IMR-90 (cell line): ENCODE measurements around the gene OR1K1. TPM values are rescaled to one million over a fixed set of nuclear protein-coding genes. Genes with fewer than 3 reads are reported as not detected.
A peak's percentile ranks its signal among the peaks of the same experiment; 100 is the strongest.

Source experiments
- ATAC-seq: fragments of 200-7000 bp; cut with Tn5 transposase; 2 replicates; pipeline ENCODE4 v1.9.1; 2020; ENCODE audit warnings: low read depth, mild to moderate bottlenecking, moderate library complexity
- Bru-seq: library from RNA; stranded (reverse); fragments of 400-500 nt; gene quantifications from one replicate; lab custom pipeline; 2021; lab: Mats Ljungman, UMichigan
- BruChase-seq, 2 experiments: library from RNA; stranded (reverse); fragments of 400-500 nt; gene quantifications; one replicate each; lab custom pipeline; 2021; lab: Mats Ljungman, UMichigan
- BruUV-seq: library from RNA; stranded (reverse); fragments of 400-500 nt; replicated peaks from 2 replicates; lab custom pipeline; 2021; lab: Mats Ljungman, UMichigan
- CTCF ChIA-PET: fragments of 300-600 bp; formaldehyde crosslinking; extraction: SDS; loops from one replicate; lab custom pipeline; 2021; ENCODE audit warnings: antibody characterized with exemption; lab: Yijun Ruan, JAX
- POLR2A ChIA-PET: fragments of 300-600 bp; sonication (Branson Sonifier 250); formaldehyde crosslinking; loops from one replicate; lab custom pipeline; 2022; ENCODE audit warnings: antibody characterized with exemption; ENCODE audit not compliant: unreplicated experiment; lab: Charles Lee
- DNase-seq: peaks from one replicate; pipeline ENCODE4 v3.0.0; 2013
- H2AFZ ChIP-seq: replicated peaks from 2 replicates; pipeline ENCODE3; 2013; ENCODE audit warnings: low read length, mild to moderate bottlenecking; ENCODE audit not compliant: poor library complexity
- H2AK5ac ChIP-seq: 2 replicates; pipeline ENCODE4 v1.6.1; 2013; ENCODE audit warnings: low read depth, low read length, inconsistent platforms
- H2AK9ac ChIP-seq: replicated peaks from 2 replicates; pipeline ENCODE3; 2013; ENCODE audit warnings: mild to moderate bottlenecking, low read depth, low read length, moderate library complexity; ENCODE audit not compliant: poor library complexity
- H2BK120ac ChIP-seq: 2 replicates; pipeline ENCODE4 v1.6.1; 2013; ENCODE audit warnings: low read depth, low read length, inconsistent platforms
- H2BK15ac ChIP-seq: 3 replicates; pipeline ENCODE4 v1.6.1; 2013; ENCODE audit warnings: low read depth, low read length, inconsistent platforms
- H2BK20ac ChIP-seq: 2 replicates; pipeline ENCODE4 v1.6.1; 2013; ENCODE audit warnings: low read depth, mild to moderate bottlenecking, inconsistent platforms, low read length, moderate library complexity
- H2BK5ac ChIP-seq: 2 replicates; pipeline ENCODE4 v1.6.1; 2013; ENCODE audit warnings: mild to moderate bottlenecking, low read depth, low read length, inconsistent platforms; ENCODE audit not compliant: poor library complexity, severe bottlenecking
- H3K14ac ChIP-seq: replicated peaks from 2 replicates; pipeline ENCODE4 v1.6.1; 2013; ENCODE audit warnings: low read depth, low read length, inconsistent platforms
- H3K18ac ChIP-seq: 2 replicates; pipeline ENCODE4 v1.6.1; 2013; ENCODE audit warnings: low read depth, low read length, control low read depth
- H3K23ac ChIP-seq: 2 replicates; pipeline ENCODE4 v1.6.1; 2013; ENCODE audit warnings: low read depth, low read length, inconsistent platforms
- H3K27ac ChIP-seq: 2 replicates; pipeline ENCODE4 v1.5.1; 2013; ENCODE audit warnings: mild to moderate bottlenecking, control low read depth, low read length; ENCODE audit not compliant: insufficient read depth
- H3K27me3 ChIP-seq: 2 replicates; pipeline ENCODE4 v1.6.1; 2013; ENCODE audit warnings: low read length; ENCODE audit not compliant: control insufficient read depth, insufficient read depth
- H3K36me3 ChIP-seq: 2 replicates; pipeline ENCODE4 v1.6.1; 2013; ENCODE audit warnings: low read length, mixed read lengths; ENCODE audit not compliant: control insufficient read depth, insufficient read depth
- H3K4ac ChIP-seq: 2 replicates; pipeline ENCODE4 v1.6.1; 2013; ENCODE audit warnings: low read depth, low read length, inconsistent platforms
- H3K4me1 ChIP-seq: 2 replicates; pipeline ENCODE4 v1.6.1; 2013; ENCODE audit warnings: low read length, mixed read lengths; ENCODE audit not compliant: control insufficient read depth, insufficient read depth
- H3K4me2 ChIP-seq: 2 replicates; pipeline ENCODE4 v1.6.1; 2013; ENCODE audit warnings: low read depth, mild to moderate bottlenecking, control low read depth, low read length, moderate library complexity
- H3K4me3 ChIP-seq: 2 replicates; pipeline ENCODE4 v1.5.1; 2013; ENCODE audit warnings: low read depth, mild to moderate bottlenecking, control low read depth, low read length, moderate library complexity; ENCODE audit not compliant: insufficient read depth
- H3K56ac ChIP-seq: 2 replicates; pipeline ENCODE4 v1.6.1; 2013; ENCODE audit warnings: low read length, inconsistent platforms; ENCODE audit not compliant: insufficient read depth; ENCODE audit errors: extremely low read depth
- H3K79me1 ChIP-seq, 2 experiments: 2 replicates each; pipeline ENCODE4 v1.6.1; 2013; ENCODE audit warnings: low read length in 2 of 2, inconsistent platforms in 1 of 2, low read depth in 1 of 2
- H3K9ac ChIP-seq: 2 replicates; pipeline ENCODE4 v1.6.1; 2013; ENCODE audit warnings: low read depth, low read length, control low read depth
- H3K9me1 ChIP-seq: 2 replicates; pipeline ENCODE4 v1.6.1; 2013; ENCODE audit warnings: low read length, inconsistent platforms; ENCODE audit not compliant: insufficient read depth
- H3K9me3 ChIP-seq: 2 replicates; pipeline ENCODE4 v1.6.1; 2013; ENCODE audit warnings: low read length; ENCODE audit not compliant: control insufficient read depth, insufficient read depth
- H4K20me1 ChIP-seq: 2 replicates; pipeline ENCODE4 v1.6.1; 2013; ENCODE audit warnings: low read length, inconsistent platforms; ENCODE audit not compliant: insufficient read depth
- H4K5ac ChIP-seq: 2 replicates; pipeline ENCODE4 v1.6.1; 2013; ENCODE audit warnings: mild to moderate bottlenecking, low read depth, low read length, control low read depth
- H4K8ac ChIP-seq, 2 experiments: 2 replicates each; pipeline ENCODE4 v1.6.1; 2013; ENCODE audit warnings: low read depth in 2 of 2, low read length in 2 of 2, control low read depth in 1 of 2, inconsistent platforms in 1 of 2
- H4K91ac ChIP-seq: 2 replicates; pipeline ENCODE4 v1.6.1; 2013; ENCODE audit warnings: low read depth, low read length, inconsistent platforms; ENCODE audit not compliant: insufficient read depth
- BHLHE40 ChIP-seq: fragments of 150-350 bp; IDR thresholded peaks from 2 replicates; pipeline ENCODE4 v1.6.1; 2016; ENCODE audit warnings: mild to moderate bottlenecking, low read depth, low read length
- CEBPB ChIP-seq: IDR thresholded peaks from 2 replicates; pipeline ENCODE4 v1.6.1; 2012; ENCODE audit warnings: low read depth, low read length, improper control_type of control experiment
- CHD1 ChIP-seq: IDR thresholded peaks from 2 replicates; pipeline ENCODE4 v1.6.1; 2012; ENCODE audit warnings: low read depth, low read length, improper control_type of control experiment
- CTCF ChIP-seq: conservative IDR thresholded peaks from 2 replicates; pipeline ENCODE4 v1.5.1; 2012; ENCODE audit warnings: mild to moderate bottlenecking, low read depth, low read length, improper control_type of control experiment
- FOS ChIP-seq: fragments of 150-350 bp; IDR thresholded peaks from 2 replicates; pipeline ENCODE4 v1.6.1; 2016; ENCODE audit warnings: low read depth, low read length
- MAFK ChIP-seq: IDR thresholded peaks from 2 replicates; pipeline ENCODE4 v1.6.1; 2012; ENCODE audit warnings: low read depth, low read length, improper control_type of control experiment
- MXI1 ChIP-seq: IDR thresholded peaks from 2 replicates; pipeline ENCODE4 v1.6.1; 2012; ENCODE audit warnings: low read depth, mild to moderate bottlenecking, low read length, moderate library complexity, borderline replicate concordance
- NFE2L2 ChIP-seq: fragments of 150-350 bp; IDR thresholded peaks from 2 replicates; pipeline ENCODE4 v1.6.1; 2016; ENCODE audit warnings: low read depth, mild to moderate bottlenecking, low read length
- POLR2A ChIP-seq: IDR thresholded peaks from 2 replicates; pipeline ENCODE4 v1.6.1; 2012; ENCODE audit warnings: mild to moderate bottlenecking, low read depth, low read length
- RAD21 ChIP-seq: IDR thresholded peaks from 2 replicates; pipeline ENCODE4 v1.6.1; 2012; ENCODE audit warnings: low read length, improper control_type of control experiment
- RCOR1 ChIP-seq: IDR thresholded peaks from 2 replicates; pipeline ENCODE4 v1.6.1; 2012; ENCODE audit warnings: mild to moderate bottlenecking, low read length, improper control_type of control experiment; ENCODE audit not compliant: insufficient replicate concordance
- RFX5 ChIP-seq: IDR thresholded peaks from 2 replicates; pipeline ENCODE4 v1.8.0; 2012; ENCODE audit warnings: low read depth, mild to moderate bottlenecking, low read length, moderate library complexity
- SMC3 ChIP-seq: fragments of 150-350 bp; IDR thresholded peaks from 2 replicates; pipeline ENCODE4 v1.6.1; 2016; ENCODE audit warnings: low read depth, mild to moderate bottlenecking, antibody characterized with exemption, low read length, moderate library complexity
- USF2 ChIP-seq: fragments of 150-350 bp; IDR thresholded peaks from 2 replicates; pipeline ENCODE4 v1.6.1; 2017; ENCODE audit warnings: mild to moderate bottlenecking, antibody characterized with exemption, low read length, low read depth
- WGBS, 2 experiments: methylation state at CpG; one replicate each; pipeline versions ENCODE4 v1.1.5 to v1.1.7; 2013; ENCODE audit warnings: missing lambda C conversion rate in 2 of 2; ENCODE audit not compliant: insufficient read length in 1 of 2; ENCODE audit errors: extremely low coverage in 2 of 2; 5-methylcytosine and 5-hydroxymethylcytosine counted together
- dilution Hi-C: fragments of 300-500 bp; cut with HindIII; formaldehyde crosslinking; loops from one replicate; pipeline ENCODE4 v1.14.3; 2018; ENCODE audit warnings: low sequenced_read_pairs; ENCODE audit not compliant: unreplicated experiment
- in situ Hi-C: fragments of 300-500 bp; cut with MboI; formaldehyde crosslinking; loops from 3 replicates; pipeline ENCODE4 v1.14.3; 2019; ENCODE audit warnings: low sequenced_read_pairs, inconsistent platforms, mixed read lengths
- intact Hi-C: fragments of 100-400 bp; cut with micrococcal nuclease; formaldehyde crosslinking; loops from 2 replicates; pipeline ENCODE4 v1.10.0; 2022
- long read RNA-seq: library from polyadenylated mRNA; unstranded; transcript quantifications from one replicate; pipeline ENCODE4 v2.0.0, GENCODE V29; 2021; ENCODE audit not compliant: unreplicated experiment
- polyA plus RNA-seq, 3 experiments: library from polyadenylated mRNA; depleted of rRNA; stranded (reverse); fragments of >200 nt; gene quantifications; 2 replicates each; pipeline ENCODE4 v1.2.3, GENCODE V29; 2012; ENCODE audit warnings: low replicate concordance in 1 of 3
- total RNA-seq: library from RNA; depleted of rRNA; stranded (reverse); fragments of >200 nt; gene quantifications from 2 replicates; pipeline ENCODE4 v1.2.3, GENCODE V29; 2012; rRNA removed

The OR1K1 gene
- not detected in 2 replicates for total RNA-seq
- not detected in 2 replicates for polyA plus RNA-seq (2012; rRNA removed)
- polyA plus RNA-seq (2012; cell fraction: cytosol; rRNA removed) = not detected in 2 replicates
- polyA plus RNA-seq (2012; cell fraction: nucleus; rRNA removed; ENCODE audit: low replicate concordance) = not detected in 2 replicates
- not detected for Bru-seq, nascent RNA
- not detected for BruChase-seq, experiment 1, labeled RNA remaining after a 6-hour chase
- not detected for BruChase-seq, experiment 2, labeled RNA remaining after a 2-hour chase
- long read RNA-seq = 0 reads

- H4K20me1 ChIP-seq = no peaks in the 10 kb centered on the region
- H2AK5ac ChIP-seq = peak within 1 kb of the TSS; percentile 3; the same call in 1 of the 2 replicates
- POLR2A ChIA-PET = no interaction called here
- H3K9ac ChIP-seq = no peak within 1 kb of the TSS
- intact Hi-C loops (no loop called here), in situ Hi-C loops (no loop called here), dilution Hi-C loops (no loop called here)
- H3K4ac ChIP-seq = no peak within 1 kb of the TSS
- H3K27me3 ChIP-seq = no peaks in the 10 kb centered on the region
- no peak within 1 kb of the TSS for H3K14ac ChIP-seq
- no peak within 1 kb of the TSS for H3K4me3 ChIP-seq
- peak within 1 kb of the TSS; percentile 61 for H2AK9ac ChIP-seq
- H3K56ac ChIP-seq = no peak within 1 kb of the TSS
- CTCF ChIA-PET = no interaction called here
- no peak within 1 kb of the TSS for H4K8ac ChIP-seq
- H2BK5ac ChIP-seq = no peak within 1 kb of the TSS
- peak within 1 kb of the TSS; percentile 11 for H2AFZ ChIP-seq
- H3K9me3 ChIP-seq = no peaks in the 10 kb centered on the region
- no peak within 1 kb of the TSS for H4K91ac ChIP-seq
- no peaks in the 10 kb centered on the region for H3K79me1 ChIP-seq
- H3K9me1 ChIP-seq = peaks cover 5% of the 10 kb centered on the region
- H3K23ac ChIP-seq = no peak within 1 kb of the TSS
- ATAC-seq (no peak), DNase-seq (no peak)
- H2BK20ac ChIP-seq = 0 out of 2 replicates have a peak within 1 kb of the TSS, but pooled peaks have one; percentile 14
- no peak within 1 kb of the TSS for H4K5ac ChIP-seq
- H2BK15ac ChIP-seq = no peak within 1 kb of the TSS
- no peak within 1 kb of the TSS for H3K4me2 ChIP-seq
- H3K36me3 ChIP-seq = no peaks in the 10 kb centered on the region
- H3K27ac ChIP-seq = no peak within 1 kb of the TSS
- peaks cover 4% of the 10 kb centered on the region for H3K4me1 ChIP-seq
- no peak within 1 kb of the TSS for H2BK120ac ChIP-seq
- 92% methylated on average over 23 of the region's 30 CpGs; no CpG with 5 or more reads in 1 of the 2 experiments for WGBS, 2 experiments
- H3K18ac ChIP-seq = no peak within 1 kb of the TSS
- BruUV-seq = no TSS peak
- TF ChIP-seq RAD21 (no peak), POLR2A (no peak), RFX5 (no peak), FOS (no peak), RCOR1 (no peak), CHD1 (no peak), NFE2L2 (no peak), CTCF (no peak), SMC3 (no peak), BHLHE40 (no peak), MXI1 (no peak), MAFK (no peak), USF2 (no peak), CEBPB (no peak)
Observed at GRCh38 chr9:122800066-122801060, at the start of gene OR1K1. OR1K1 (plus strand) TSS chr9:122800123; CDS start chr9:122800123, 0 bp downstream.
